ENCODE data around the gene PDE3B.
"Not testable (repeated sequence)": the region's sequence is repeated elsewhere in the genome, so short reads cannot be mapped to it uniquely, and the experiment has no call there.

Gene PDE3B

DNA sequence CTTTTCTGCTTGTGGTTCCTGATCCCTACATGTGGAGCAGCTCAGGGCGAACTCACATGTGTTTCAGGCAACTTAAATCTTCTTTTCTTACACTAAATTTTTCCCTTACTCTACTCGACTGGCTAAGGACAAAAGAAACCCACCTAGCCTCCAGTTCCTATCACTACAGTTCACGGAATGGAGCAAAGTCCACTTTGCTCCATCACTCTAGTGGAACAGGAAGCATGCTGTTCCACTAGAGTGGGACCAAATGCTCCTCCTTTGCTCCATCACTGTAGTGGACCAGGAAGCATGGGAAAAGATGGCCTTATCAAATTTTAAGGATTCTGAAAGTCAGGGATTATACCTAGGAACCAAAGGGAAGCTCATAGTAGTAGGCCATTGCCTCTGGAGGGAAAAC, 36.1 kb downstream of the PDE3B start:
- TF ChIP-seq CTCF (IDR thresholded peaks at IDR 0.05; ENCODE audit: control extremely low read depth, extremely low read depth, low read depth, missing control alignments): no peak
- DNase-seq (ENCODE audit: extremely low spot score): no peak
- ChIA-PET CTCF (interaction anchor here (1.3 to 1.7 kb wide), 2 partner anchors 35 to 228 kb away, joined by 3 to 4 read pairs; partner anchors contain the start of gene PDE3B), POLR2A (no interaction called here)

GRCh38 chr11:14684234-14684915, 40.8 kb downstream of the PDE3B start:
- CTCF ChIA-PET: interaction anchor here (1.5 to 1.6 kb wide), 2 partner anchors 9 to 14 kb away, joined by 3 to 4 read pairs; no protein-coding TSS in a partner anchor
- POLR2A ChIA-PET; DNase-seq (ENCODE audit: extremely low spot score): not testable (repeated sequence)

DNA sequence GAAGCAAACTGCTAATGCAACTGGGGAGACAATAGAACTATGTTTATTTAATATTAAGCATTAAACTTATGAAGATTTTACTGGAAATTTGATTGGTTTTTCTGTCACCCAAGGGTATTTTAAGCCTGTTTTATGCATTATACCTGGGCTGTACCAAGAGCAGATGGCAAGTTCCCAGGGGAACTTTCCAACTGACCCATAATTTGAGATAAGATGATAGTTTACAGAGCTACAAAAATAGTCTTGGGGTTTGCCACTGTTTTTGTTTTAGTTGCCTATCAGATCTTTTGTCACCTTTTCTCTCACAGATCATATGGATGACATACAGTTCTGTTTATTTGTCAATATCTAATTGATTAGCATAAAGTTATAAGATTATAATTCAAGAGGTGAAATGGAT, 43.9 kb downstream of the PDE3B start:
- DNase-seq (ENCODE audit: extremely low spot score): no peak
- CTCF ChIA-PET: no interaction called here
- TF ChIP-seq CTCF (IDR thresholded peaks at IDR 0.05; ENCODE audit: control extremely low read depth, extremely low read depth, low read depth, missing control alignments): no peak
- POLR2A ChIA-PET: no interaction called here

DNA sequence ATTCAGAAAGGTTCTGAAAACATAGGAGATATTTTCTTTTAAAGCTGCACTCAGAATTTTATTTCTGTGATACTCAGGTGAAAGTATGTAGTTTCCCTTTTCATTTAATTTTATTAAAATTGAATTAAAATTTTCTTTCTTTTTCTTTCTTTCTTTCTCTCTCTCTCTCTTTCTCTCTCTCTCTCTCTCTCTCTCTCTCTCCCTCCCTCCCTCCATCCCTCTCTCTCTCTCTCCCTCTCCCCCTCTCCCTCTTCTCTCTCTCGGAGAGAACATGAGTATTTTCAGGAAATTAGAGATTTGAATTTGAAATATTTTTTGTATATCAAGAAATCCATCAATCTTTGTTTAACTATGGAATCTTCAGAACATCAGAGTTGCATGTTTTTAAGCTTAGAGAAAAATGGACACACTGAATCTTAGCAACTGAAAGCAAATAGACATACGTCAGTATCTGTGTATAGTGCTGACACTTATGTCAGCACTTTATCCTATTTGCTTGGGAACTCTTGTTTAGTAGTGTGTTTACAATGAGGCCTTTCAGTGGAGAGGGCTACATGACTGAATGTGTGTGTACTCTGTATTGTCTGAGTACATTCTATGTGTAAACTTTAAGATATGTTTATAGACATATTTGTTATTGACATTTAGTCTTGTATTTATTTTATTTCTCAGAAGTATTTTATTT, 44.5 kb downstream of the PDE3B start:
- TF ChIP-seq CTCF (IDR thresholded peaks at IDR 0.05; ENCODE audit: control extremely low read depth, extremely low read depth, low read depth, missing control alignments): no peak
- CTCF ChIA-PET: interaction anchor here (1.8 kb wide), 1 partner anchor 20 kb away, joined by 3 read pairs; no protein-coding TSS in a partner anchor
- POLR2A ChIA-PET: no interaction called here

GRCh38 chr11:14695656-14696055, 52.1 kb downstream of the PDE3B start:
- DNase-seq (ENCODE audit: extremely low spot score); POLR2A ChIA-PET; CTCF ChIA-PET: not testable (repeated sequence)

More for the DNA sequence above, 44.5 kb downstream of the PDE3B start:
- no peak for DNase-seq (ENCODE audit: extremely low spot score)

- ChIA-PET POLR2A (no interaction called here), CTCF (interaction anchor here (1.1 to 1.5 kb wide), 3 partner anchors 14 to 440 kb away, joined by 3 read pairs; partner anchors contain the start of gene CYP2R1)
- DNase-seq (ENCODE audit: extremely low spot score): no peak
- no peak for TF ChIP-seq CTCF (IDR thresholded peaks at IDR 0.05; ENCODE audit: control extremely low read depth, extremely low read depth, low read depth, missing control alignments)
Observed at GRCh38 chr11:14698771-14699170, 55.2 kb downstream of the PDE3B start.

DNA sequence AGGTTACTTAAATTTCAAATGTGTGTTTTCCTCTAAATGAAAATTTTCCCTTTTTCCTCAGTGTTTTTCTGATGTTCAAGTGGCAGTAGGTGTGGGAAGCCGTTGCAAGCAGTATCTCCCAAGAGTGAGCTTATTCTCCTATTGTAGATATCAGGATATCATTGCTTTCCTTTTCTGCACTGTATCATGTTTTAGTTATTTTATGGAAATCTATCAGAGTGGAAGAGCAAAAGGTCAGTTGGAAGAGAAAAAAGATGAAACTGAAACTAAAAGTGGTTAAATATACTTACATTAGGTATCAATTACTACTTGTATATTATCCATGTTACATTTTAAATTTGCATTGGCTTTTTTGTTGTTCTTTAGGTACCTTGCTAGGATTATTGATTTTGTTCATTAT, 57.0 kb downstream of the PDE3B start:
- ChIA-PET CTCF (interaction anchor here (1.1 kb wide), 1 partner anchor 10 kb away, joined by 3 read pairs; no protein-coding TSS in a partner anchor), POLR2A (no interaction called here)
- no peak for TF ChIP-seq CTCF (IDR thresholded peaks at IDR 0.05; ENCODE audit: control extremely low read depth, extremely low read depth, low read depth, missing control alignments)
- no peak for DNase-seq (ENCODE audit: extremely low spot score)

Measured in GM10248 (cell line).